ENCODE data around the gene WDHD1. TPM values are rescaled to one million over a fixed set of nuclear protein-coding genes. Genes with fewer than 3 reads are reported as not detected.

The WDHD1 gene
- total and polyA plus RNA-seq, 2 of the 4 experiments (the other 2 are of a cell fraction), result 4.4 to 13.1 TPM

DNA sequence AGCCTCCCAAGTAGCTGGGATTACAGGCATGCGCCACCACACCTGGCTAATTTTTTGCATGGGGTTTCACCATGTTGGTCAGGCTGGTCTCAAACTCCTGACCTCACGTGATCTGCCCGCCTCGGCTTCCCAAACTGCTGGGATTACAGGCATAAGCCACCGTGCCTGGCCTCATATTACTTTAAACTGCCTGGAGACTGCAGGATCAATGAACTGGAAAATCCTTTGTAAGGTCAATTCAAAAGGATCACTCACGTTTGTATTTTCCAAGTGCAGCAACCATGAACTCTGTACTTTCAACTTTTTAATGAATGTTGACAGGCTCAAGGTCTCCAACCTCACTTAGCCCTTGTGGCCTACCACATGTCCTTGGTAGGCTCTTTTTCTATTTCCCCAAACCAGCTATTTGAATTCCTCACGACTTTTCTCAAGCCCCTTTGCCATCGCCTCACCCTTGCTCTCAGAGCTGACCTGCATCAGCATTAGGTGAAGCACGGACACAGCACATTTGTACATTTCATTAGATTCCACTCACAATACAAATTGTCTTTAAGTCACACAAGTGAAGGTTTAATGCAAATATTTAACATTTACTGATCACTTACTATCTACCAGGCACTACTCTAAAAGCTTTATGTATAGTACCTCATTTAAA, 82.0 kb downstream of the WDHD1 start:
- Histone ChIP-seq H3K4me1 (ENCODE audit: control insufficient read depth, insufficient read depth, low read length) (no peaks in the 10 kb centered on the region), H3K56ac (ENCODE audit: extremely low read depth, insufficient read depth, low read length) (no peak overlapping the region), H2BK5ac (ENCODE audit: low read depth, low read length, poor library complexity, severe bottlenecking) (no peak overlapping the region), H3K23ac (ENCODE audit: low read depth, low read length) (no peak overlapping the region), H3K4me3 (ENCODE audit: insufficient read depth, low read depth, low read length) (no peak overlapping the region), H3K4me2 (ENCODE audit: low read depth, low read length) (no peak overlapping the region), H4K8ac (ENCODE audit: low read depth in 2 of 2, low read length in 2 of 2) (no peak overlapping the region), H2AK9ac (replicated peaks; ENCODE audit: low read depth, low read length, poor library complexity) (no peak overlapping the region), H2BK120ac (ENCODE audit: low read depth, low read length) (no peak overlapping the region), H3K9ac (ENCODE audit: low read depth, low read length) (no peak overlapping the region), H2BK15ac (ENCODE audit: low read depth, low read length) (no peak overlapping the region), H3K14ac (replicated peaks; ENCODE audit: low read depth, low read length) (no peak overlapping the region), H3K9me1 (ENCODE audit: insufficient read depth, low read length) (no peaks in the 10 kb centered on the region), H2AFZ (replicated peaks; ENCODE audit: low read length, poor library complexity) (no peak overlapping the region), H3K4ac (ENCODE audit: low read depth, low read length) (no peak overlapping the region), H3K9me3 (ENCODE audit: control insufficient read depth, insufficient read depth, low read length) (no peaks in the 10 kb centered on the region; the same call in 1 of the 2 replicates), H3K27me3 (ENCODE audit: control insufficient read depth, insufficient read depth, low read length) (no peaks in the 10 kb centered on the region), H4K20me1 (ENCODE audit: insufficient read depth, low read length) (no peaks in the 10 kb centered on the region), H2BK20ac (ENCODE audit: low read depth, low read length) (no peak overlapping the region), H3K18ac (ENCODE audit: low read depth, low read length) (no peak overlapping the region), H4K5ac (ENCODE audit: low read depth, low read length) (no peak overlapping the region), H3K36me3 (ENCODE audit: control insufficient read depth, insufficient read depth, low read length) (0 out of 2 replicates have a peak, but pooled peaks cover 2% of the 10 kb centered on the region), H3K27ac (ENCODE audit: insufficient read depth, low read length) (no peak overlapping the region), H2AK5ac (ENCODE audit: low read depth, low read length) (no peak overlapping the region), H3K79me1 (ENCODE audit: low read depth in 1 of 2, low read length in 2 of 2) (no peaks in the 10 kb centered on the region), H4K91ac (ENCODE audit: insufficient read depth, low read depth, low read length) (no peak overlapping the region)
- BruUV-seq (replicated peaks), result no TSS peak
- TF ChIP-seq, protein P1, sequence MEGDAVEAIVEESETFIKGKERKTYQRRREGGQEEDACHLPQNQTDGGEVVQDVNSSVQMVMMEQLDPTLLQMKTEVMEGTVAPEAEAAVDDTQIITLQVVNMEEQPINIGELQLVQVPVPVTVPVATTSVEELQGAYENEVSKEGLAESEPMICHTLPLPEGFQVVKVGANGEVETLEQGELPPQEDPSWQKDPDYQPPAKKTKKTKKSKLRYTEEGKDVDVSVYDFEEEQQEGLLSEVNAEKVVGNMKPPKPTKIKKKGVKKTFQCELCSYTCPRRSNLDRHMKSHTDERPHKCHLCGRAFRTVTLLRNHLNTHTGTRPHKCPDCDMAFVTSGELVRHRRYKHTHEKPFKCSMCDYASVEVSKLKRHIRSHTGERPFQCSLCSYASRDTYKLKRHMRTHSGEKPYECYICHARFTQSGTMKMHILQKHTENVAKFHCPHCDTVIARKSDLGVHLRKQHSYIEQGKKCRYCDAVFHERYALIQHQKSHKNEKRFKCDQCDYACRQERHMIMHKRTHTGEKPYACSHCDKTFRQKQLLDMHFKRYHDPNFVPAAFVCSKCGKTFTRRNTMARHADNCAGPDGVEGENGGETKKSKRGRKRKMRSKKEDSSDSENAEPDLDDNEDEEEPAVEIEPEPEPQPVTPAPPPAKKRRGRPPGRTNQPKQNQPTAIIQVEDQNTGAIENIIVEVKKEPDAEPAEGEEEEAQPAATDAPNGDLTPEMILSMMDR (conservative IDR thresholded peaks at IDR 0.05; ENCODE audit: low read depth, low read length), result no peak
- TF ChIP-seq, protein P2, sequence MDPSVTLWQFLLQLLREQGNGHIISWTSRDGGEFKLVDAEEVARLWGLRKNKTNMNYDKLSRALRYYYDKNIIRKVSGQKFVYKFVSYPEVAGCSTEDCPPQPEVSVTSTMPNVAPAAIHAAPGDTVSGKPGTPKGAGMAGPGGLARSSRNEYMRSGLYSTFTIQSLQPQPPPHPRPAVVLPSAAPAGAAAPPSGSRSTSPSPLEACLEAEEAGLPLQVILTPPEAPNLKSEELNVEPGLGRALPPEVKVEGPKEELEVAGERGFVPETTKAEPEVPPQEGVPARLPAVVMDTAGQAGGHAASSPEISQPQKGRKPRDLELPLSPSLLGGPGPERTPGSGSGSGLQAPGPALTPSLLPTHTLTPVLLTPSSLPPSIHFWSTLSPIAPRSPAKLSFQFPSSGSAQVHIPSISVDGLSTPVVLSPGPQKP (IDR thresholded peaks at IDR 0.05; ENCODE audit: borderline replicate concordance, low read depth, low read length), result no peak
- TF ChIP-seq POLR2A (IDR thresholded peaks at IDR 0.05; ENCODE audit: low read depth, low read length) (no peak), NFE2L2 (IDR thresholded peaks at IDR 0.05; ENCODE audit: low read depth, low read length) (no peak), FOS (IDR thresholded peaks at IDR 0.05; ENCODE audit: low read depth, low read length) (no peak), MAFK (IDR thresholded peaks at IDR 0.05; ENCODE audit: low read depth, low read length) (no peak), MXI1 (IDR thresholded peaks at IDR 0.05; ENCODE audit: borderline replicate concordance, low read depth, low read length) (no peak), CEBPB (IDR thresholded peaks at IDR 0.05; ENCODE audit: low read depth, low read length) (no peak), BHLHE40 (IDR thresholded peaks at IDR 0.05; ENCODE audit: low read depth, low read length) (no peak), RCOR1 (IDR thresholded peaks at IDR 0.05; ENCODE audit: insufficient replicate concordance, low read length) (no peak)
- intact Hi-C loops (cut with micrococcal nuclease), result no loop called here
- ChIA-PET CTCF (no interaction called here), POLR2A (ENCODE audit: unreplicated experiment) (no interaction called here)
- DNase-seq (no peak), ATAC-seq (ENCODE audit: low read depth) (no peak)
- 93% methylated on average over 6 of the region's 9 CpGs; no CpG with 5 or more reads in 1 of the 2 experiments for WGBS, 2 experiments (ENCODE audit: extremely low coverage in 2 of 2, insufficient read length in 1 of 2)
- dilution Hi-C loops (cut with HindIII; ENCODE audit: low sequenced_read_pairs, unreplicated experiment), result no loop called here
- in situ Hi-C loops (cut with MboI; ENCODE audit: low sequenced_read_pairs), result no loop called here

Data from IMR-90 (cell line).